GM10266 (cell line): ENCODE data around the gene SCNN1G.

Experiments
- DNase-seq: peaks from one replicate; pipeline ENCODE4 v3.0.0; 2012; ENCODE audit errors: extremely low spot score
- CTCF ChIP-seq: IDR thresholded peaks from 2 replicates; pipeline ENCODE4 v1.5.1; 2012; ENCODE audit warnings: mild to moderate bottlenecking, low read depth; ENCODE audit not compliant: control insufficient read depth, insufficient read depth; ENCODE audit errors: missing control alignments

The SCNN1G gene

DNA sequence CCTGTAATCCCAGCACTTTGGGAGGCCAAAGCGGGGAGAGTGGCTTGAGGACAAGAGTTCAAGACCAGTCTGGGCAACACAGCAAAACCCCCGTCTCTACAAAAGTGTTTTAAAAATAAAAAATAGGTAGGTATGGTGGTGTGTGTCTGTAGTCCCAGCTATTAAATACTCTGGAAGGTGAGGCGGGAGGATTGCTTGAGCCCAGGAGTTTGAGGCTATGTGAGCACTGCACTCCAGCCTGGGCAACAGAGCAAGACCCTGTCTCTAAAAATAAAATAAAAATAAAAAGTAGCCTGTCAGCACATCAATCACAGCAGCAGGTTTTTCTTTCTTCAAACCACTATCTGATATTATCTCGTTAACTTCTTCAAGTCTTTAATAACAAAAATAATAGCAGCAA is 34.9 kb upstream of the SCNN1G start:
- TF ChIP-seq CTCF: no peak
- DNase-seq: no peak

GRCh38 chr16:23148166-23148512 is 34.4 kb upstream of the SCNN1G start:
- no peak for TF ChIP-seq CTCF
- no peak for DNase-seq

GRCh38 chr16:23148513-23149266 is 33.9 kb upstream of the SCNN1G start:
- TF ChIP-seq CTCF: no peak
- peak; percentile 70 for DNase-seq

- TF ChIP-seq CTCF: no peak
- DNase-seq: peak; percentile 92
Measured at GRCh38 chr16:23149267-23149992, 33.1 kb upstream of the SCNN1G start, which contains the start of gene USP31. USP31 (minus strand) TSS chr16:23149452; CDS start chr16:23149270, 182 bp downstream.

DNA sequence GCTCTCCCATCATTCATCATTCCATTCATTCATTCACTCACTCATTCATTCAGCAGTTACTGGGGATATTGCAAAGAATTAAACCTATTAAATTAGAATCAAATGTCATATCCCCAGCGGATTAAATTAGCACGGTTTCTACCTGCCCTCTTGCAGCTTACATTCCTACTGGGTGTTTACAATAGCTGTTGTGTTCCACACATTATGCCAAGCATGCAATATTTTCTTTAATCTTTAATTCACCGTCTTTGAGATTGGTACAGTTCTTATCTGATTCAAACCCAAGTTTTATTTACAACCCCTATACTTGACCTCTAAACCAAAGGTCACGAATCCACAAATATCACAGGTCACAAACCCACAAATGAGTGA is 32.6 kb upstream of the SCNN1G start:
- no peak for TF ChIP-seq CTCF
- DNase-seq: no peak

- no peak for TF ChIP-seq CTCF
Measured at GRCh38 chr16:23152386-23153178, 30.0 kb upstream of the SCNN1G start.

More at GRCh38 chr16:23152386-23153178, 30.0 kb upstream of the SCNN1G start:
- no peak for DNase-seq
